ENCODE data around the gene GLI2.

DNA sequence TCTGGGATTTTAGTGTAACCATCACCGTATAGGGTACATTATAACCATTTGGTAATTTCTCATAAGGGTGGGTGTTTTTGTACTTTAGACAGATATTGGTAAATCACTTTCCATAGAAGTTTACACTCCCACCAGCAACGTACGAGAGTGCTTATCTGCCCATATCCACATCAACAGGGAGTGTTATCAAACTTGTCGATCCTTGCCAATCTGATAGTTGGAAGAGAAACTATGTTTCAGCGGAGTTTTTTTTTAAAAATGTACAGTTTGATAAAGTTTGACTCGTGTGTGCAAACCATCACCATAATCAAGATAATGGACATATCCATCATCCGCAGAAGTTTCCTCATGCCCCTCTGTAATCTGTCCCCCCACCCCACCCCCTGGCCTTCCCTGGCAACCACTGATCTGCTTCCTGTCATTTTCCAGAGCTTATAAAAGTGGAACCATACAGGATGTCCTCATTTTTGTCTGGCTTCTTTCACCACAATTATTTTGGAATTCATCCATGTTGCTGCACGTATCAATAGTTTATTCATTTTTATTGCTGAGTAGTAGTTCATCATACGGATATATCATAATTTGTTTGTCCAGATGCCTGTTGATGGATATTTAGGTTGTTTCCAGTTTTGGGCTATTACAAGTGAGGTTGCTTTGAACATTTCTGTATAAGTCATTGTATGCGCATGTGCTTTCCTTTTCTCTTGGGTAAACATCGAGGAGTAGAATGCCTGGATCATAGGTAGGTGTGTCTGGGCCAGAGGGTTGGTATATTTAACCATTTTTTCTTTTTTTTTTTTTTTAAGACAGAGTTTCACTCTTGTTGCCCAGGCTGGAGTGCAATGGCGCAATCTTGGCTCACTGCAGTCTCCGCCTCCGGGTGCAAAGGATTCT is 18.6 kb downstream of the GLI2 start:
- TF ChIP-seq POLR2A (IDR thresholded peaks at IDR 0.05; ENCODE audit: low read depth) (no peak), CTCF (IDR thresholded peaks at IDR 0.05) (no peak), POLR2AphosphoS5 (IDR thresholded peaks at IDR 0.05) (no peak), EP300 (IDR thresholded peaks at IDR 0.05) (no peak)
